AG10803 (cell line): ENCODE data around the gene ATG7.
"Not testable (repeated sequence)": the region's sequence is repeated elsewhere in the genome, so short reads cannot be mapped to it uniquely, and the experiment has no call there.

Experiments
- DNase-seq: peaks from one replicate; pipeline ENCODE4 v3.0.0; 2010; ENCODE audit warnings: low read depth
- H3K4me3 ChIP-seq: 2 replicates; pipeline ENCODE4 v1.5.1; 2011; ENCODE audit warnings: mild to moderate bottlenecking, low read length, control low read depth
- TF ChIP-seq, protein P1 (sequence below): conservative IDR thresholded peaks from 2 replicates; pipeline ENCODE4 v1.5.1; 2011; ENCODE audit warnings: mild to moderate bottlenecking, low read length, control low read depth, inconsistent platforms

ATG7 gene

DNA sequence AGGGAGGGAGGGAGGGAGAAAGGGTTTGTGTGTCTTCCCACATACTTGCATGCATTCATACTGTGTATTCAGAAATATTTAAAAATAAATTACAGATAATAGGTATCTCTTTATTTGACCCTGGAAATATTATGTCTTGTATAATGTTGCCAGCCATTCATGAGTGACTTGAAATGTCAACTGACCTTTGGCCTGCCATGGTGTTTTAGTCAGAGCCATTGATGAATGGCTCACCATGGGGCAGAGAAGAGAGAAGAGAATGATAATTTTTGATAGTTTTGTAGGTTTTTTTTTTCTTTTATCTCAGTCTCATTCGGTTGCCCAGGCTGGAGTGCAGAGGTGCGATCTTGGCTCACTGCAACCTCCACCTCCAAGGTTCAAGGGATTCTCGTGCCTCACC is 121.2 kb downstream of the ATG7 start:
- DNase-seq, result no peak
- TF ChIP-seq, protein P1, sequence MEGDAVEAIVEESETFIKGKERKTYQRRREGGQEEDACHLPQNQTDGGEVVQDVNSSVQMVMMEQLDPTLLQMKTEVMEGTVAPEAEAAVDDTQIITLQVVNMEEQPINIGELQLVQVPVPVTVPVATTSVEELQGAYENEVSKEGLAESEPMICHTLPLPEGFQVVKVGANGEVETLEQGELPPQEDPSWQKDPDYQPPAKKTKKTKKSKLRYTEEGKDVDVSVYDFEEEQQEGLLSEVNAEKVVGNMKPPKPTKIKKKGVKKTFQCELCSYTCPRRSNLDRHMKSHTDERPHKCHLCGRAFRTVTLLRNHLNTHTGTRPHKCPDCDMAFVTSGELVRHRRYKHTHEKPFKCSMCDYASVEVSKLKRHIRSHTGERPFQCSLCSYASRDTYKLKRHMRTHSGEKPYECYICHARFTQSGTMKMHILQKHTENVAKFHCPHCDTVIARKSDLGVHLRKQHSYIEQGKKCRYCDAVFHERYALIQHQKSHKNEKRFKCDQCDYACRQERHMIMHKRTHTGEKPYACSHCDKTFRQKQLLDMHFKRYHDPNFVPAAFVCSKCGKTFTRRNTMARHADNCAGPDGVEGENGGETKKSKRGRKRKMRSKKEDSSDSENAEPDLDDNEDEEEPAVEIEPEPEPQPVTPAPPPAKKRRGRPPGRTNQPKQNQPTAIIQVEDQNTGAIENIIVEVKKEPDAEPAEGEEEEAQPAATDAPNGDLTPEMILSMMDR, result no peak
- no peak overlapping the region for H3K4me3 ChIP-seq

DNA sequence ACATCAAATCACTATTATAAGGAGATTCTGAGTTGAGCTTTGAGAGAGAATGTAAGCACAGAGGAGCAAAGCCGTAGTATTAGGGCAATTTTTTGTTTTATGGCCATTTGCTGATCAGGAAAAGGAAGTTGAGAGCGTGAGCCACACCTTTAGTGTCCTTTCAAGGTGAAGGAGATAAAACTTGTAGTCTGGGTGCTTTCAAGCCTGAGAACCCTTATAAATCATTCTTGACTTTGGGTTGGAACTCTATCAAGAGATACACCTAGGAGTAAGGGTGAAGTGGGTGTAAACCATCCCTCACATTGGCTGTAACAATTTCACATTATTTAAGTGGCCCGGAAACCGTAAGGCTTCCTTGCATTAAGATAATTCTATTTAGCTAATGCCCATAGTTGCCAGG is 122.2 kb downstream of the ATG7 start:
- no peak overlapping the region for H3K4me3 ChIP-seq
- no peak for DNase-seq
- TF ChIP-seq, protein P1, result no peak

DNA sequence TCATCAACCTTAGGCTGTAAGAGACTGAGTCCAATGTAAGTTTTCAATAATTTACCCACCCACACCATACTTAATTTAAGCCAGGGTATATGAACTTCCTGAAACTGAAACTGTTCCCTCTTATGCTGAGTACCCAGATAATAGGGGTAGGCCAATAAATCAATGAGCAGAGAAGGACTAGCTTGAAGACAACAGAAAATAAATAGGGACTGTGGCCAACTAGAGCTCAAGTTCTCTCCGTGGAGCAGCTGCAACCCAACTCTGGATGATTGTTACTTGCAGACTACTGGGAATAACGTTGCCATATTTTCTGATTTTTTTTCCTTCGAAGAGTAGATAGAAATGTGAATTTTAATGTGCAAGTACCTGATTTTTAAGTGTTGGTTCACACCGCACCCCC is 128.0 kb downstream of the ATG7 start:
- H3K4me3 ChIP-seq, result no peak overlapping the region

DNA sequence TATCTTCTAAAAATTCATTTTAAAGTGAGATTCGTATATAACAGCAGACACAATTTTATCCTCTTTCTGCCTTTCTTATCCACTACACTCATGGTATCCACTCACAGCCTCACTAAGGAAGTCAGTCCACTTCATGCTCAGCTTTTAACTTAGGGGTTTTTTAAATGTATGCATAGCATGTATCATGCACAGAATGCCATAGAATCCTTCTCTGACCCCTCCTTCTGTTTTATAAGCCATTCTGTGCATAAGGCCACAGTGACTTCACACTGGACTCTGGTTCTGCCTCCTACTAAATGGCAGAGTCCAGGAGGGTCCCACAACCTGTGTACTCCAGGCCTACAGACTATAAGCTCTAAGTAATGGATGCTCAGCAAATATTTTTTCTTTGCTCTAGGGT is 129.2 kb downstream of the ATG7 start:
- TF ChIP-seq, protein P1, result no peak
- no peak for DNase-seq
- H3K4me3 ChIP-seq, result no peak overlapping the region

More for the DNA sequence above, 128.0 kb downstream of the ATG7 start:
- no peak for DNase-seq
- TF ChIP-seq, protein P1, result no peak

DNA sequence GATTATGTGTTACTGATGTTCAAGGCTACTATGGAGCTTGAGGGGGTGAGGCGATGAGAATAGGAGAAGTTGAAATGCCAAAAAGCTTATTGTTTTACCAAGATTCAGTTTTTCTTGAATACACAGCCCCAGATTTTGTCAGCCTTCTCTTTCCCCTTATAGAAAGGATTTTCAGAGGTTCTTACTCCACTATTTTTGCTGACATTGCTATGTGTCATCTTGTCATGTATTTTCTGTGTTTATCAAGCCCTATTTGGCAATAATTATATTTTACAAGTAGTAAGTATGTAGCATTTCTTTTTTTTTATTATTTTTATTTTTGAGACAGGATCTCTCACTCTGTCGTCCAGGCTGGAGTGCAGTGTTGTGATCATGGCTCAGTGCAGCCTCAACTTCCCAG is 133.1 kb downstream of the ATG7 start:
- DNase-seq, result no peak
- TF ChIP-seq, protein P1, result no peak
- no peak overlapping the region for H3K4me3 ChIP-seq

DNA sequence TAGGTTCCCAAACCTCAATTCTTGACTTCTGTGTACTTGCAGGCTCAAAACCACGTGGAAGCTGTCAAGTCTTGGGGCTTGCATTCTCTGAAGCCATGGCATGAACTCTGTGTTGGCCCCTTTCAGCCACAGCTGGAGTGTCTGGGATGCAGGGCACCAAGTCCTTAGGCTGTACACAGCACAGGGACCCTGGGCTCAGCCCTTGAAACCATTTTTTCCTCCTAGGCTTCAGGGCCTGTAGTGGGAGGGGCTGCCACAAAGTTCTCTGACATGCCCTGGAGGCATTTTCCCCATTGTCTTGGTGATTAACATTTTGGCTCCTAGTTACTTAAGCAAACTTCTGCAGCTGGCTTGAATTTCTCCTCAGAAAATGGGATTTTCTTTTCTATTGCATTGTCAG is 135.4 kb downstream of the ATG7 start:
- TF ChIP-seq, protein P1, result no peak
- no peak for DNase-seq
- no peak overlapping the region for H3K4me3 ChIP-seq

DNA sequence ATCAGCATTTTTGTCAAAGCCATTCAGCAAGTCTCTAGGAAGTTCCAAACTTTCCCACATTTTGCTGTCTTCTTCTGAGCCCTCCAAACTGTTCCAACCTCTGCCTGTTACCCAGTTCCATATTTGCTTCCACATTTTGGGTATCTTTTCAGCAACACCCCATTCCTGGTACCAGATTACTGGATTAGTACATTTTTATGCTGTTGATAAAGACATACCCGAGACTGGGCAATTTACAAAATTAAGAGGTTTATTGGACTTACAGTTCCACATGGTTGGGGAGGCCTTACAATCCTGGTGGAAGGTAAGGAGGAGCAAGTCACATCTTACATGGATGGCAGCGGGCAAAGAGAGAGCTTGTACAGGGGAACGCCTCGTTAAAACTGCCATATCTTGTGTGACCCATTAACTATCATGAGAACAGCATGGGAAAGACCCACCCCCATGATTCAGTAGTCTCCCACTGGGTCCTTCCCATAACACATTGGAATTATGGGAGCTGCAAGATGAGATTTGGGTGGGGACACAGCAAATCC is 136.2 kb downstream of the ATG7 start:
- DNase-seq, H3K4me3 ChIP-seq: not testable (repeated sequence)

DNA sequence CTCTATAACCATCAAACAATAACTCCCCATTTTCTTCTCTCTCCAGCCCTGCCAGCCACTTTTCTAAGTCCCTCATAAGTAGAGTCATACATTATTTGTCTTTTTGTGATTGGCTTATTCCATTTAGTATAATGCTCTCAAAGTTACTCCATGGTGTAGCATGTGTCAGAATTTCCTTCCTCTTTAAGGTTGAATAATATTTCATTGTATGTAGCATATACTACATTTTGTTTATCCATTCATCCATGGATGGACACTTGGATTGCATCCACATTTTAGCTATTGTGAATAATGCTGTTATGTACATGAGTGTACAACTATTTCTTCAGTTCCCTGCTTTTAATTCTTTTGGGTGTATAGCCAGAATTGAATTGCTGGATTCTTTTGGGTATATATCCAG is 138.4 kb downstream of the ATG7 start:
- H3K4me3 ChIP-seq, result no peak overlapping the region
- TF ChIP-seq, protein P1, result no peak
- no peak for DNase-seq
